Activated T-helper 1 cell treated with anti-CD3 and anti-CD28 coated beads, Interleukin-12 subunit alpha, Interleukin-12 subunit beta, Interleukin-2, Interleukin-4 antibody, amounts not matched to agents 30 ng/mL and 10 ng/mL and 1 ng/mL, durations not matched to agents 14 hours and 24 hours and 36 hours (primary cell): ENCODE data around the gene THBS4. TPM values are rescaled to one million over a fixed set of nuclear protein-coding genes. Genes with fewer than 3 reads are reported as not detected.

Experiments used
- DNase-seq: peaks from one replicate; pipeline ENCODE4 v3.0.0; 2021; ENCODE audit warnings: low spot score
- H3K27ac Mint-ChIP-seq: one replicate; pipeline ENCODE4 v1.8.0; 2021; ENCODE audit warnings: mild to moderate bottlenecking, mixed read lengths
- H3K27me3 Mint-ChIP-seq: one replicate; pipeline ENCODE4 v1.8.0; 2022; ENCODE audit warnings: mild to moderate bottlenecking, moderate library complexity, mixed read lengths; ENCODE audit not compliant: insufficient read depth
- H3K36me3 Mint-ChIP-seq: one replicate; pipeline ENCODE4 v1.8.0; 2021; ENCODE audit warnings: low read depth, mixed read lengths
- H3K4me1 Mint-ChIP-seq: one replicate; pipeline ENCODE4 v1.8.0; 2021; ENCODE audit warnings: low read depth, mixed read lengths
- H3K4me3 Mint-ChIP-seq: one replicate; pipeline ENCODE4 v1.8.0; 2021; ENCODE audit warnings: mild to moderate bottlenecking, moderate library complexity, mixed read lengths
- H3K9me3 Mint-ChIP-seq: one replicate; pipeline ENCODE4 v1.8.0; 2021; ENCODE audit warnings: mixed read lengths
- intact Hi-C: fragments of 100-400 bp; cut with micrococcal nuclease; formaldehyde crosslinking; loops from one replicate; pipeline ENCODE4 v1.15.1; 2024
- total RNA-seq: library from RNA; stranded (reverse); gene quantifications from 2 replicates; pipeline ENCODE4 v1.2.3, GENCODE V29; 2022

THBS4 gene
- total RNA-seq, 1 donor from 2014 or later: 2.0 TPM

DNA sequence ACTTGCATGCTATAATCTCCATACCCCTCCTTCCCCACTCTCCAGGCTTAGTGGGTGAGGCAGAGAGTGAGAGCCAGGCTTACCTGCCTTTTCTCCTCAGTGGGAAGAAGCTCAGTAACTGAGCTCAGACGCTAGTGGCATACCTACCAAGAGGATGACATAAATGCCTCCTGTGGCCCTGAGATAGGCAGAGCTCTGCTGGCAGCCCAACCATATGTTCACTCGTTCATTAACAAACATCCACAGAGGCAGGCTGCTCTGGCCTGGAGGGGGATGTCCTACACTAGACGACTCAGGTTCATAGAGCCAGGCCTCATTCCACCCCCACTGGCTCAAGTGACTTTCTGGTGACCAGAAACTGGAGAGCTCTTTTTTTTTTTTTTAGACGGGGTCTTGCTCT, 81.3 kb downstream of the THBS4 start:
- H3K9me3 Mint-ChIP-seq: peaks cover 25% of the 10 kb centered on the region
- H3K27ac Mint-ChIP-seq: no peak overlapping the region
- H3K36me3 Mint-ChIP-seq: peaks cover 18% of the 10 kb centered on the region
- H3K27me3 Mint-ChIP-seq: no peaks in the 10 kb centered on the region
- DNase-seq: no peak
- intact Hi-C loops: no loop called here
- no peak overlapping the region for H3K4me3 Mint-ChIP-seq
- peaks cover 9% of the 10 kb centered on the region for H3K4me1 Mint-ChIP-seq

DNA sequence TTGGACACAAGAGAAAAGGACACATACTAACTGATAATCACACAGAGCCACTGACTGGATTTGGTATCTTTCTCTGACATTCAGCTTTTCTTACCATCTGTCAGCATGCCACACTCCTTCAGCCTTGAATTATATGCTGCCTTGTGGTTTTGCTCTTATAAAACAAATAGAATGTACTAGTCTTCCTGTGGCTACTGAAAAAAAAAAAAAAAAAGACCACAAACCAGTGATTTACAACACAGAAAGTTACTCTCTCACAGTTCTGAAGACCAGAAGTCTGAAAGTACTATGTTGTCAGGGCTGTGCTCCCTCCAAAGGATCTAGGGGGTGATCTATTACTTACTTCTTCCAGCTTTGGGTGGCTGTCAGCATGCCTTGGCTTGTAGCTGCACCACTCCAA, 82.3 kb downstream of the THBS4 start:
- intact Hi-C loops: no loop called here
- Mint-ChIP-seq H3K27ac (no peak overlapping the region), H3K27me3 (no peaks in the 10 kb centered on the region), H3K4me1 (peaks cover 9% of the 10 kb centered on the region), H3K9me3 (peaks cover 25% of the 10 kb centered on the region), H3K4me3 (no peak overlapping the region), H3K36me3 (peaks cover 19% of the 10 kb centered on the region)
- no peak for DNase-seq

DNA sequence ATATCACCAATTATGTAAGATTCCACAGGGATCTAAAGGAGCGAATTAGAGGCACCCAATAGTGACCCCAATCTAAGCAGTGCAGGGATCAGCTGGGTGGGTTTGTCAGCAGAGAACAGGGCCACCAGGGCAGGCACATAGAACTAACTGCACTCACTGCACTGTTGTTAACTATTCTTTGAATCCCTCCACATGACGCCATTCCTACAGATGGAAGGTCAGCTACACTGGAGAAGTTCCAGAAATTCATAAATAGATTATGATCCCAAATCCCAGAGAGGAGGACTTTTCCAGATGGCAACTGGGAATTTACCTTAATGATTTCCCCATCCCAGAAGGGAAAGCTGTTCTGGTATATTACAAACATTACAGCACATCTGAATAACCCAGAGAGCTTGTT, 84.2 kb downstream of the THBS4 start:
- Mint-ChIP-seq H3K4me3 (no peak overlapping the region), H3K27ac (no peak overlapping the region), H3K9me3 (peaks cover 21% of the 10 kb centered on the region), H3K27me3 (no peaks in the 10 kb centered on the region), H3K4me1 (peaks cover 13% of the 10 kb centered on the region), H3K36me3 (peaks cover 14% of the 10 kb centered on the region)
- intact Hi-C loops: no loop called here
- DNase-seq: no peak

DNA sequence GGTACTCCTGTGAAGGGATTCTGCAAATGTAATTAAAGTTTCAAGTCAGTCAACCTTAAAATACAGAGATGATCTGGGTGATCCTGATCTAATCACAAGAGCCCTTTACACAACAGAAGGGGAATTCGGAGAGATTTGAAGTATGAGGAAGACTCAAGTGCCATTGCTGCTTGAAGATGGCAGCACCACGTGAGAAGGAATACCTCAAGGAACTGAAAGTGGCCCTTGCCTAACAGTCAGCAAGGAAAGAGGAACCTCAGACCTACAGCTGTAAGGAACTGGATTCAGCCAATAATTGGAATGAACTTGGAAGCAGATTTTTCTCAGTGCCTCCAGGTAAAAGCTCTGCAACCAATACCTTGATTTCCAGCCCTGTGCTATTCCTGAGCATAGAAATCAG, 87.4 kb downstream of the THBS4 start:
- peaks cover 12% of the 10 kb centered on the region for H3K9me3 Mint-ChIP-seq
- intact Hi-C loops: no loop called here
- no peaks in the 10 kb centered on the region for H3K27me3 Mint-ChIP-seq
- H3K4me3 Mint-ChIP-seq: no peak overlapping the region
- H3K4me1 Mint-ChIP-seq: peaks cover 26% of the 10 kb centered on the region
- no peak overlapping the region for H3K27ac Mint-ChIP-seq
- peaks cover 11% of the 10 kb centered on the region for H3K36me3 Mint-ChIP-seq
- no peak for DNase-seq

DNA sequence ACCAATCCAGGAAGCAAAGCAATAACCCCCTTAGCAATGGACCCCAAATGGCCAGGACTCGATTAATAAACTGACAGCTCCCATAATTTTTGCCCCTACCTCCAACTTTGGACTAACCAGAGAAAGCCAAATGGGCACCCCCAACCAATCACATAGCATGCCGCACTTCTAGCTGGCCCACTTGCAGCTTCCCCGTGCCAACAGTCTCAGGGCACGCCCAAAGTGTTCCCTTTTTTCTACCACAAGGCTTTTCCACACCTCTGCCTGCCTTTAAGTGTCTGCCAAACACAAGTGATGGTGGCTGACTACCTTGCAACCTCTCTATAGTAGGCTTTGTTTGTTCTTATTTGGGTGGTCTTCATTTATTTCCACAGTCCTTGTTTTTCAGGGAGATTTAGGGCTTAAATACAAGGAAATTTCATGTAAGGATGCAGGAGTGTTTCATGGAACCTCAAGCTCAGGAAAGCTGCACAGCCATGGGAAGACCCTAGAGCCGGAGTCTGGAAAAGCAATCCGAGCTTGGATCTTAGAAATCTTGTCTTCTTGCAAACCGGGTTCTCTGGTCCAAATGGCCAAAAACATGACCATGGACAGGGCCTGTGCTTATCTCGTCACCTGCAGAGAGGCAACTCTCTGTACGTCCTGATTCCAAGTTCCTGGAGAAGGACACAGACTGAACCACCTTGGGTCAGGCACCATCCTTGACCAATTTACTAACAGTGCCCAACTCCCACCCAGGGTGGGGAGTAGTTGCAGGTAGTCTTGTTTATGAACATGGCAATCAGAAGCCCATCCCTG, 89.2 kb downstream of the THBS4 start:
- peaks cover 23% of the 10 kb centered on the region for H3K4me1 Mint-ChIP-seq
- no peaks in the 10 kb centered on the region for H3K27me3 Mint-ChIP-seq
- no peaks in the 10 kb centered on the region for H3K9me3 Mint-ChIP-seq
- H3K4me3 Mint-ChIP-seq: no peak overlapping the region
- intact Hi-C loops: no loop called here
- H3K27ac Mint-ChIP-seq: no peak overlapping the region
- no peak for DNase-seq
- peaks cover 8% of the 10 kb centered on the region for H3K36me3 Mint-ChIP-seq

DNA sequence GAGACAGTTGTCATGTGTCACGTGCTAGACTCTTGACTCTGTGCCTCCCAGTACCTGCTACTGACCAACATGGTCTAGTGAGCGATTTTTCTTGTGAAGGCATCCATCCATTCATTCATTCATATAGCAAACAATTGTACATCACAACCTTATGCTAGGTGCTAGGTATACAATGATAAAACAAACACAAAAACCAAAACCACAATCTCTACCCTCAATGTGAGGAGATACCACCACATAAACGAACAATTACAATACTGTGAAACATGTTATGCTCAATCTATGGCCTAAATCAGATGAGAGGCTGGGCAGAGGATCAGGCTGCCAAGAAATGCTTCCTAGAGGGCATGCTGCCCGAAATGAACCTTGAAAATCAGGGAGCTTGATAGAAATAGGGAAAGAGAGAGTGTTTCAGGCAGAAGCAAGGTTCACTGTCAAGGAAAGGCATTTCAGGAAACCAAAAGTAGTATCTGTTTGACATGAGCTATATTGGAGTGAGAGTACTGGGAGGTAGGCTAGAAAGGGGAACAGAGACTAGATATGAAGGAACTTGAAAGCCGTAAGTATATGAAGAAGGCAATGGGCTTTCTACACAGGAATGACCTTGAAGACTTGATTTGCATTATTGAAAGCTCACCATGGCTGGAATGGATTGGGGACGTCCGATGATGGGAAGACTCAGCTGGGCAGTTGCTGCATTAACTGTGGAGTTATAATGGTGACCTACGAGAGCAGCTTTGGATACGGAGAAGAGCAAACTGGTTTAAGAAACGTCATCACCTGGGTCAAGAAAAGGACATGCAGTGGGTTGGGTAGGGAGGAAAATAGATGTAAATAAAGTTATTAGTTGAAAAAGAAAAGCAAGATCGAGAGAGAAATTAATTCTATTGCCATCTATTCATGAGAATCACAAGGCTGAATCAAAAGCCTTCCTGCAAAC, 90.1 kb downstream of the THBS4 start:
- intact Hi-C loops: loop anchor here (5.0 kb wide), 1 partner anchor 563 kb away; no protein-coding TSS in a partner anchor
- no peak for DNase-seq
- no peaks in the 10 kb centered on the region for H3K9me3 Mint-ChIP-seq
- no peaks in the 10 kb centered on the region for H3K27me3 Mint-ChIP-seq
- H3K4me3 Mint-ChIP-seq: peak overlapping the region; percentile 48
- peaks cover 8% of the 10 kb centered on the region for H3K36me3 Mint-ChIP-seq
- H3K4me1 Mint-ChIP-seq: peaks cover 23% of the 10 kb centered on the region
- H3K27ac Mint-ChIP-seq: peak overlapping the region; percentile 70

DNA sequence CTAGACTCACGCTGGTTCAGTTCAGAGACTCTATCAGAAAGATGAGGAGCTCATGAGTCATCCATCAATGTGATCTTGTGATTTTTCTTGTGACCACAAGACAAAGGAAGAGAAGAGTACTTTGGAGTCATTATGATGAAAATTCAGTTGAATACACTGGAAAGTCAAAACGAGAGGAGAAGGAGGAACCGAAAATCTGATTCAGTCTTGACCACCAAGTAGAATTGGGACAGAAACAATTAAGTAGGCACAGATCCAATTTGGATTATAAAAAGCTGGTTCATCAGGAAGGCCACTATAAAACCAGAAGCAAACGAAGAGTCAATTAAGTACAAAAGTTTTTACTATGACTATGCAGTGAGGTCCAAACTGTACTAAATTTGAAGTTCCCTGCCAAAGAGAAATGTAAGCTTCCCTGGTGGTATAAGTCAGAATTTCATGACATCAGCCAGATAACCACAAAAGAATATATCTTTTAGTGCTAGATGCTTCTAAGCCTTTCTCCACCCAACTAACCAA, 90.9 kb downstream of the THBS4 start:
- peaks cover 10% of the 10 kb centered on the region for H3K36me3 Mint-ChIP-seq

DNA sequence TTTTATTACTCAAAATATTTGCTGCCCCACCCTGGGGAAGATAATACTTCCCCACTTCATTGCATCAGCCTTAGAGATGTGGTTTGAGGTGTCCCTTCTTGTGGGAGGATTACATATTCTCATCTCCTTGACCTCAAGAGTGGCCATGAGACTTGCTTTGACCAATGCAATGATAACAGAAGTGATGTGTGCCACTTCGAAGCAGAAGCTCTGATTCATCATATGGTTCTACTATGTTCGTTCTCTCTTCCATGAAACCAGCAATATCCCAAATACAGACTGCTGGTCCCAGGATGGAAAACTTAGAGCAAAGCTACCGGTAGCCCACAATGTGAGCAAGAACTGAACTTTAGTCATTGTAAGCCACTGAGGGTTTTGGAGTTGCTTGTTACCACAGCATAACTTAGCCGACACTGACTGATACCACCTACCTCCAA, 92.0 kb downstream of the THBS4 start:
- H3K36me3 Mint-ChIP-seq: peaks cover 14% of the 10 kb centered on the region
- H3K4me1 Mint-ChIP-seq: peaks cover 23% of the 10 kb centered on the region
- H3K4me3 Mint-ChIP-seq: no peak overlapping the region
- H3K27me3 Mint-ChIP-seq: no peaks in the 10 kb centered on the region
- no peak for DNase-seq
- intact Hi-C loops: loop anchor here (2.0 to 5.0 kb wide), 3 partner anchors 34 to 565 kb away; no protein-coding TSS in a partner anchor
- peaks cover 12% of the 10 kb centered on the region for H3K9me3 Mint-ChIP-seq
- no peak overlapping the region for H3K27ac Mint-ChIP-seq

More for the DNA sequence above, 90.9 kb downstream of the THBS4 start:
- Mint-ChIP-seq H3K4me1 (peaks cover 23% of the 10 kb centered on the region), H3K27me3 (no peaks in the 10 kb centered on the region), H3K9me3 (peaks cover 7% of the 10 kb centered on the region), H3K27ac (peak overlapping the region; percentile 70), H3K4me3 (peak overlapping the region; percentile 48)
- intact Hi-C loops: loop anchor here (1.0 to 5.0 kb wide), 12 partner anchors 10 to 629 kb away; no protein-coding TSS in a partner anchor
- no peak for DNase-seq

DNA sequence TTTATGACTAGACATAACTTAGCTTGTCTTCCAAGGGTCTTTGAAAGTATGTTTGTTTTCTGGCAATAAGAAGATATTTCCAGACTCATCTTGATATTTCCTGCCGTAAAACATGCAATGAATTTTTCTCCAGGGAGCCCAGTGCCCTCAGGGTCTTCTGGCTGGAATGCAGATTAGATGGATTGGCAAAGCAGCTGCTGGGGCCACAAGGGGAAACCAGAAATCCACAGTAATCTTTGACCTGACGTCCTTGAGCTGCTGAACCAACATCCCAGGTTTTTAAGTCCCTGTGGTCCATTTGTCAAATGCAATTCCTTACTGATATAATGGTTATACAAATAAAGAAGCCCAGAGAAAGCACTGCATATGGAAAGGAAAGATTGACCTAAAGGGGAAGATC, 93.0 kb downstream of the THBS4 start:
- H3K9me3 Mint-ChIP-seq: peaks cover 12% of the 10 kb centered on the region
- no peaks in the 10 kb centered on the region for H3K27me3 Mint-ChIP-seq
- H3K4me3 Mint-ChIP-seq: no peak overlapping the region
- peaks cover 24% of the 10 kb centered on the region for H3K4me1 Mint-ChIP-seq
- intact Hi-C loops: loop anchor here (5.0 kb wide), 1 partner anchor 566 kb away; no protein-coding TSS in a partner anchor
- H3K27ac Mint-ChIP-seq: no peak overlapping the region
- no peak for DNase-seq
- H3K36me3 Mint-ChIP-seq: peaks cover 14% of the 10 kb centered on the region

DNA sequence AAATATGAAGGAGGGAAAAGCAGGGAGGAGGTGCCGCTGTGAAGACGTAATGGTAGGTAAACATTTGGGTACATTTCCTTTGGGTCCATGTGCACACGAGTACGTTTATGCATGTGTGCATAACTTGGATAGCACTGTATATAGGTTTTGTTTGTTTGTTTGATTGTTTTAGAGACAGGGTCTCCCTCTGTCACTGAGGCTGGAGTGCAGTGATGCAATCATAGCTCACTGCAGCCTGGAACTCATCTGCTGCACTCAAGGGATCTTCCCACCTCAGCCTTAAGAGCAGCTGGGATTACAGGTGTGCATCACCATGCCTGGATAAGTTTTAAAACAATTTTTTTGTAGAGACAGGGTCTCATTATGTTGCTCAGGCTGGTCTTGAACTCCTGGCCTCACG, 94.0 kb downstream of the THBS4 start:
- no peak overlapping the region for H3K27ac Mint-ChIP-seq
- peaks cover 12% of the 10 kb centered on the region for H3K9me3 Mint-ChIP-seq
- no peak for DNase-seq
- H3K4me3 Mint-ChIP-seq: no peak overlapping the region
- peaks cover 18% of the 10 kb centered on the region for H3K36me3 Mint-ChIP-seq
- peaks cover 33% of the 10 kb centered on the region for H3K4me1 Mint-ChIP-seq
- intact Hi-C loops: loop anchor here (5.0 kb wide), 1 partner anchor 567 kb away; no protein-coding TSS in a partner anchor
- H3K27me3 Mint-ChIP-seq: no peaks in the 10 kb centered on the region
